Smooth muscle cell (in vitro differentiated cells): ENCODE results near the gene CLEC16A. TPM values are rescaled to one million over a fixed set of nuclear protein-coding genes. Genes with fewer than 3 reads are reported as not detected.

ENCODE experiments used
- DNase-seq: peaks from one replicate; lab custom pipeline; 2025; ENCODE audit not compliant: unreplicated experiment; lab: John Stamatoyannopoulos, UW
- H2AFZ ChIP-seq: fragments of 200-600 bp; sonication (generic); 2 replicates; pipeline ENCODE4 v1.6.0; 2016; ENCODE audit warnings: antibody characterized with exemption, low read depth, mild to moderate bottlenecking
- H3F3A ChIP-seq: fragments of 200-600 bp; sonication (generic); 2 replicates; pipeline ENCODE4 v1.6.0; 2017; ENCODE audit warnings: antibody characterized with exemption, low read depth
- H3K27ac ChIP-seq: fragments of 200-600 bp; sonication (generic); 2 replicates; pipeline ENCODE4 v1.5.1; 2016; ENCODE audit warnings: low read depth, mild to moderate bottlenecking
- H3K27me3 ChIP-seq: fragments of 200-600 bp; sonication (generic); 2 replicates; pipeline ENCODE4 v1.6.1; 2016; ENCODE audit warnings: low read depth, mild to moderate bottlenecking
- H3K36me3 ChIP-seq: fragments of 200-600 bp; sonication (generic); 2 replicates; pipeline ENCODE4 v1.5.1; 2016; ENCODE audit warnings: low read depth
- H3K4me1 ChIP-seq: fragments of 200-600 bp; sonication (generic); 2 replicates; pipeline ENCODE4 v1.5.1; 2016; ENCODE audit warnings: low read depth
- H3K4me2 ChIP-seq: fragments of 200-600 bp; sonication (generic); 2 replicates; pipeline ENCODE4 v1.6.0; 2016; ENCODE audit warnings: mild to moderate bottlenecking
- H3K4me3 ChIP-seq: fragments of 200-600 bp; sonication (generic); 2 replicates; pipeline ENCODE4 v1.5.1; 2016; ENCODE audit warnings: mild to moderate bottlenecking
- H3K79me2 ChIP-seq: fragments of 200-600 bp; sonication (generic); 2 replicates; pipeline ENCODE4 v1.6.0; 2016; ENCODE audit warnings: low read depth, mild to moderate bottlenecking
- H3K9ac ChIP-seq: fragments of 200-600 bp; sonication (generic); 2 replicates; pipeline ENCODE4 v1.6.0; 2016; ENCODE audit warnings: low read depth
- H3K9me3 ChIP-seq: fragments of 200-600 bp; sonication (generic); replicated peaks from 2 replicates; pipeline ENCODE4 v1.5.1; 2016; ENCODE audit warnings: low read depth
- H4K20me1 ChIP-seq: fragments of 200-600 bp; sonication (generic); 2 replicates; pipeline ENCODE4 v1.6.0; 2016; ENCODE audit warnings: low read depth
- WGBS: methylation state at CpG from one replicate; pipeline ENCODE4 v1.1.7; 2016; ENCODE audit warnings: low lambda C conversion rate; 5-methylcytosine and 5-hydroxymethylcytosine counted together
- polyA plus RNA-seq: library from polyadenylated mRNA; unstranded; fragments of >200 nt; fragmentation: Nextera tagmentation; extraction: Ambion mirVana; gene quantifications from 2 replicates; pipeline ENCODE4 v1.2.1, GENCODE V29; 2016
- total RNA-seq: library from RNA; depleted of rRNA; stranded (reverse); fragments of >200 nt; gene quantifications from 2 replicates; pipeline ENCODE4 v1.2.3, GENCODE V29; 2014
- TF ChIP-seq, protein P1 (sequence below): fragments of 200-600 bp; sonication (generic); IDR thresholded peaks from 2 replicates; pipeline ENCODE4 v1.5.1; 2017; ENCODE audit warnings: borderline replicate concordance, mild to moderate bottlenecking, antibody characterized with exemption; ENCODE audit not compliant: insufficient read depth, poor library complexity, severe bottlenecking

The CLEC16A gene
- total and polyA plus RNA-seq, 2 experiments from 2014 or later = 12.6 to 16.2 TPM

DNA sequence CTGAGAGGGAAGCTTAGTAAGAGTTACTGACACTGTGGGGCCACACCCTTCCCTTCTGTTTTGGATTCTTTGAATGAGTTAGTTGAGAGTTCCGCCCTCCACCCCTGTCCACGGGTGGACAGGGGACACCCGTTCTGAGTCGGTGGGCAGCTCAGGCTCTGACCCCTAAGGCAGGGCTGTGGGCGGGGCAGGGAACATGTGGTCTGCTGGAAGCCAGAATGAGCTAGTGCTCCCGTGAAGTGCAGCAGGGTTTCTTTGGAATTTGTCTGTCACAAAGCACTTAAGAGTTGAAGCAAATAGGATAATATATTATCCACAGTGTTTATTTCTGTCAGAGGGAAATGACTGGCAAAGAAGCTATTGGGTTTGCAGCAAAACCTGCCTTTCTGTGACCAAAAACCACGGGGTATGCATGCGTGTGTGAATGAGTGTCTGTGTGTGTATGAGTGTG lies 90.1 kb downstream of the CLEC16A start:
- Histone ChIP-seq H3K4me2 (no peak overlapping the region), H3K9ac (no peak overlapping the region), H3K27me3 (no peaks in the 10 kb centered on the region), H3K4me1 (peaks cover 17% of the 10 kb centered on the region), H3K27ac (no peak overlapping the region), H4K20me1 (peaks cover 3% of the 10 kb centered on the region), H2AFZ (no peak overlapping the region), H3K36me3 (peaks cover 6% of the 10 kb centered on the region), H3K79me2 (no peaks in the 10 kb centered on the region), H3K9me3 (no peaks in the 10 kb centered on the region), H3K4me3 (no peak overlapping the region), H3F3A (no peaks in the 10 kb centered on the region)
- TF ChIP-seq, protein P1, sequence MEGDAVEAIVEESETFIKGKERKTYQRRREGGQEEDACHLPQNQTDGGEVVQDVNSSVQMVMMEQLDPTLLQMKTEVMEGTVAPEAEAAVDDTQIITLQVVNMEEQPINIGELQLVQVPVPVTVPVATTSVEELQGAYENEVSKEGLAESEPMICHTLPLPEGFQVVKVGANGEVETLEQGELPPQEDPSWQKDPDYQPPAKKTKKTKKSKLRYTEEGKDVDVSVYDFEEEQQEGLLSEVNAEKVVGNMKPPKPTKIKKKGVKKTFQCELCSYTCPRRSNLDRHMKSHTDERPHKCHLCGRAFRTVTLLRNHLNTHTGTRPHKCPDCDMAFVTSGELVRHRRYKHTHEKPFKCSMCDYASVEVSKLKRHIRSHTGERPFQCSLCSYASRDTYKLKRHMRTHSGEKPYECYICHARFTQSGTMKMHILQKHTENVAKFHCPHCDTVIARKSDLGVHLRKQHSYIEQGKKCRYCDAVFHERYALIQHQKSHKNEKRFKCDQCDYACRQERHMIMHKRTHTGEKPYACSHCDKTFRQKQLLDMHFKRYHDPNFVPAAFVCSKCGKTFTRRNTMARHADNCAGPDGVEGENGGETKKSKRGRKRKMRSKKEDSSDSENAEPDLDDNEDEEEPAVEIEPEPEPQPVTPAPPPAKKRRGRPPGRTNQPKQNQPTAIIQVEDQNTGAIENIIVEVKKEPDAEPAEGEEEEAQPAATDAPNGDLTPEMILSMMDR = no peak
- 83% methylated on average over 8 of the region's 8 CpGs for WGBS
- no peak for DNase-seq

DNA sequence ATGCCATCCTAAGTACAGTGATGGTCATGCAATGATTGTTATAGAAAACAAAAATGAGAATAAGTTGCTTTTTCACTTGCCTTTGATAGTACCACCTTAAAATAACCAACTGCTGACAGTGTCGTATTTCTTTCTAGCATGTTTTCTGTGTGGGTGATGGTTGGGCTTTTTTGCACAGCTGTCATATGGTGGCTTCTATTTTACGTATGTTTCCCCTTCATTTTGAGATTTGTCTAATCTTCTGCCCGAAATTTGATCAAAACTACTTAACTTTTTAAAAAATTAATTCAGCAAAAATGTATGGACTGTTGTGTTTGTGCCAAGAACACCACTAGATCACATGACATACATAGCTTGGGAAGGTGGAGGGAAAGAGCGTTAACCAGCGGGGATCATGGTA lies 90.7 kb downstream of the CLEC16A start:
- 97% methylated on average over 5 of the region's 5 CpGs for WGBS
- TF ChIP-seq, protein P1 = no peak
- Histone ChIP-seq H2AFZ (no peak overlapping the region), H3K9me3 (no peaks in the 10 kb centered on the region), H3K4me3 (no peak overlapping the region), H3F3A (no peaks in the 10 kb centered on the region), H3K36me3 (peaks cover under 1% of the 10 kb centered on the region), H3K27ac (no peak overlapping the region), H3K9ac (no peak overlapping the region), H3K27me3 (no peaks in the 10 kb centered on the region), H3K79me2 (no peaks in the 10 kb centered on the region), H3K4me1 (peaks cover 17% of the 10 kb centered on the region), H4K20me1 (peaks cover 3% of the 10 kb centered on the region), H3K4me2 (no peak overlapping the region)
- no peak for DNase-seq

DNA sequence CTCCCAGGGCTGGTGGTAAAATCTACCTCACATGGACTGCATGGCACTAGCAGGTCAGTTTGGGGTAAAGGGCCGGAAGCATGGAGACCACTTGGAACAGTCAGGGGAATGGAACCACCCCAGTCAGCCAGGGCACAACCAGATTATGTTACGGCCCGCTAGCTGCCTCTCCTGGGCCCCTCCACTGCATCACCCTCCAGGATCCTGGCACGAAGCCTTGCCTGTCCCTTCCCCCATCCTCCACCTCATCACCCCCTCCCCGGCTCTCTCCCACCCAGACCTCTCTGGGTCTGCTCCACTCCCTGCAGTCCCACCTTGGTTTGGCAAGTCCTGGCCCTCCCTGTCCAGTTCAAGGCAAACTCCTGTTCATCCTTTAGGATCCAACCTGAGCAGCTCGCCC lies 91.7 kb downstream of the CLEC16A start:
- WGBS = 98% methylated on average over 2 of the region's 6 CpGs
- H2AFZ ChIP-seq = no peak overlapping the region
- H3K4me2 ChIP-seq = no peak overlapping the region
- H3F3A ChIP-seq = no peaks in the 10 kb centered on the region
- H3K9me3 ChIP-seq = no peaks in the 10 kb centered on the region
- H4K20me1 ChIP-seq = peaks cover 3% of the 10 kb centered on the region
- no peak overlapping the region for H3K9ac ChIP-seq
- H3K4me1 ChIP-seq = peaks cover 17% of the 10 kb centered on the region
- H3K27ac ChIP-seq = no peak overlapping the region
- DNase-seq = no peak
- no peaks in the 10 kb centered on the region for H3K79me2 ChIP-seq
- TF ChIP-seq, protein P1 = no peak
- no peaks in the 10 kb centered on the region for H3K27me3 ChIP-seq
- H3K4me3 ChIP-seq = no peak overlapping the region
- no peaks in the 10 kb centered on the region for H3K36me3 ChIP-seq

DNA sequence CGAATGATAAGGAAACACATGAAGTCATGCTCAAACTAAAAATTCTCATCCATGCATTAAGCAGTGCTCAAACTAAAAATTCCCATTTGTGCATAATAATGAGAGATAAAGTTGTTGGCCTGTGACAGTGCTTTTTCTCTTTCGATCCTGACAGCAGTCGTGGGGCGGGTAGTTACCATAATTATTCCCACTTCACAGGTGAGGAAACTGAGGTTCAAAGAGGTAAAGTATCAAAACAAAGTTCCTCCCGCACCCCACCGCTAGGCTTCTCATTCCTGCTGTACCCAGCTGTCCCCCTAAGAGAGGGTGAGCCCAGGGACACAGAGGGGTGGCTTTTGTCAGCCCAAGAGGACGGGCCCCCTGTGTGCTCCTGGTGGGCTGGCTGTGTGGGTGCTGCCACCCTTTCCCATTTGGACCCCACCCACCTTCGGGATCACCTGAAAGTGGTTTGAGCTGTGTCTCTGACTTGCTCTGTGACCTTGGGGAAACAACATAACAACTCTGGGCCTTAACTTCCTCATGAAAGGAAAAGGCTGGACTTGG lies 92.6 kb downstream of the CLEC16A start:
- WGBS = 97% methylated on average over 8 of the region's 8 CpGs
- no peak for DNase-seq
- H4K20me1 ChIP-seq = peaks cover 3% of the 10 kb centered on the region
- no peak overlapping the region for H3K9ac ChIP-seq
- no peaks in the 10 kb centered on the region for H3K9me3 ChIP-seq
- H3K4me2 ChIP-seq = no peak overlapping the region
- H3K4me1 ChIP-seq = peaks cover 17% of the 10 kb centered on the region
- H3K27me3 ChIP-seq = no peaks in the 10 kb centered on the region
- no peak overlapping the region for H2AFZ ChIP-seq
- H3K36me3 ChIP-seq = no peaks in the 10 kb centered on the region
- no peak overlapping the region for H3K27ac ChIP-seq
- H3F3A ChIP-seq = no peaks in the 10 kb centered on the region
- no peak overlapping the region for H3K4me3 ChIP-seq
- H3K79me2 ChIP-seq = no peaks in the 10 kb centered on the region
- TF ChIP-seq, protein P1 = no peak
